CD4-positive, alpha-beta T cell (primary cell): ENCODE measurements around the gene CRP. TPM values are rescaled to one million over a fixed set of nuclear protein-coding genes. Genes with fewer than 3 reads are reported as not detected.

Source experiments
- ATAC-seq: fragments of 200-7000 bp; cut with Tn5 transposase; one replicate; pipeline ENCODE4 v1.10.0; 2022; ENCODE audit warnings: mild to moderate bottlenecking; ENCODE audit not compliant: poor library complexity
- CTCF ChIA-PET: fragments of 350-600 bp; sonication (Branson Sonifier 250); formaldehyde crosslinking; loops from one replicate; lab custom pipeline; 2021; ENCODE audit warnings: antibody characterized with exemption, inconsistent platforms; lab: Charles Lee
- POLR2A ChIA-PET: fragments of 350-600 bp; sonication (Branson Sonifier 250); formaldehyde crosslinking; loops from one replicate; lab custom pipeline; 2021; ENCODE audit warnings: antibody characterized with exemption, inconsistent platforms; lab: Charles Lee
- DNase-seq, 14 experiments: peaks; one replicate each; pipeline ENCODE4 v3.0.0-alpha.2; 2013 to 2020; ENCODE audit warnings: mixed read lengths in 2 of 14
- H3K27ac ChIP-seq, 2 donors: one replicate each; pipeline versions ENCODE4 v1.5.1 to v1.7.0; 2013; ENCODE audit warnings: low read length in 2 of 2, low read depth in 1 of 2, mild to moderate bottlenecking in 1 of 2
- H3K27me3 ChIP-seq, 2 experiments: 1 replicate in 1 of 2; 2 replicates in 1 of 2; pipeline versions ENCODE4 v1.6.1 to v1.7.0; 2013; ENCODE audit warnings: low read length in 2 of 2, control low read depth in 1 of 2, mild to moderate bottlenecking in 1 of 2, moderate library complexity in 1 of 2; ENCODE audit not compliant: insufficient read depth in 2 of 2, control insufficient read depth in 1 of 2
- H3K36me3 ChIP-seq: one replicate; pipeline ENCODE4 v1.6.1; 2013; ENCODE audit warnings: low read length, control low read depth; ENCODE audit not compliant: insufficient read depth
- H3K4me1 ChIP-seq: one replicate; pipeline ENCODE4 v1.6.1; 2013; ENCODE audit warnings: low read length, control low read depth; ENCODE audit not compliant: insufficient read depth
- H3K4me3 ChIP-seq: one replicate; pipeline ENCODE4 v1.5.1; 2013; ENCODE audit warnings: mild to moderate bottlenecking, low read length, moderate library complexity
- H3K9me3 ChIP-seq, 2 experiments: 1 replicate in 1 of 2; 2 replicates in 1 of 2; pipeline versions ENCODE4 v1.6.1 to v1.7.0; 2013; ENCODE audit warnings: low read length in 2 of 2, mild to moderate bottlenecking in 2 of 2, control low read depth in 1 of 2, moderate library complexity in 1 of 2; ENCODE audit not compliant: control insufficient read depth in 1 of 2, insufficient read depth in 1 of 2
- H3K27ac Mint-ChIP-seq: one replicate; pipeline ENCODE4 v1.8.0; 2020; ENCODE audit warnings: mixed read lengths
- H3K27me3 Mint-ChIP-seq: one replicate; pipeline ENCODE4 v1.8.0; 2021; ENCODE audit warnings: mixed read lengths
- H3K36me3 Mint-ChIP-seq: one replicate; pipeline ENCODE4 v1.8.0; 2021; ENCODE audit warnings: low read depth, mixed read lengths
- H3K4me1 Mint-ChIP-seq: one replicate; pipeline ENCODE4 v1.8.0; 2021; ENCODE audit warnings: low read depth, mixed read lengths
- H3K4me3 Mint-ChIP-seq: one replicate; pipeline ENCODE4 v1.8.0; 2020; ENCODE audit warnings: mild to moderate bottlenecking, mixed read lengths
- H3K9me3 Mint-ChIP-seq: one replicate; pipeline ENCODE4 v1.8.0; 2020; ENCODE audit warnings: mixed read lengths
- intact Hi-C, 2 experiments: fragments of 100-400 bp; cut with DNase I in 1 of 2; cut with micrococcal nuclease in 1 of 2; formaldehyde crosslinking; loops; one replicate each; pipeline versions ENCODE4 v1.15.1 to v1.9.0; 2023 to 2025; cut with DNase I, micrococcal nuclease
- polyA plus RNA-seq, 2 donors: library from polyadenylated mRNA; unstranded; fragments of 120-200 nt; gene quantifications; one replicate each; pipeline ENCODE4 v1.2.1, GENCODE V29; 2013
- total RNA-seq, 174 experiments: library from RNA in 2 of 174; stranded (reverse) in 2 of 174; gene quantifications; one replicate each; pipeline ENCODE4 v1.2.3 and lab custom pipeline; 2021 to 2026
- TF ChIP-seq, protein P1 (sequence below): fragments of 200-600 bp; IDR thresholded peaks from one replicate; pipeline ENCODE4 v1.8.0; 2022; ENCODE audit warnings: antibody characterized with exemption, mild to moderate bottlenecking

The CRP gene, protein sequence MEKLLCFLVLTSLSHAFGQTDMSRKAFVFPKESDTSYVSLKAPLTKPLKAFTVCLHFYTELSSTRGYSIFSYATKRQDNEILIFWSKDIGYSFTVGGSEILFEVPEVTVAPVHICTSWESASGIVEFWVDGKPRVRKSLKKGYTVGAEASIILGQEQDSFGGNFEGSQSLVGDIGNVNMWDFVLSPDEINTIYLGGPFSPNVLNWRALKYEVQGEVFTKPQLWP
- total RNA-seq (not detected), total RNA-seq (lab: John Stamatoyannopoulos, UW) (0 to 0.08 (median 0) reads per million in 172 experiments)
- not detected for polyA plus RNA-seq (2013, experiment 1 of 2)
- not detected for polyA plus RNA-seq (2013, experiment 2 of 2)

GRCh38 chr1:159714529-159714928 lies at the start of gene CRP:
CRP (minus strand) TSS chr1:159714589; CDS start chr1:159714485, 104 bp downstream.
- ChIA-PET POLR2A (no interaction called here), CTCF (no interaction called here)
- Mint-ChIP-seq H3K27ac (no peak within 1 kb of the TSS), H3K27me3 (peaks cover 36% of the 10 kb centered on the region), H3K4me1 (no peaks in the 10 kb centered on the region), H3K9me3 (peaks cover 9% of the 10 kb centered on the region), H3K36me3 (peaks cover 1% of the 10 kb centered on the region), H3K4me3 (no peak within 1 kb of the TSS)
- Histone ChIP-seq H3K4me3 (no peak within 1 kb of the TSS), H3K4me1 (no peaks in the 10 kb centered on the region), H3K27me3 (peaks cover 0 to 11% of the 10 kb centered on the region in 2 experiments), H3K27ac (no peak within 1 kb of the TSS), H3K36me3 (no peaks in the 10 kb centered on the region), H3K9me3 (peaks cover 0 to 9% of the 10 kb centered on the region in 2 experiments)
- DNase-seq (no peak), ATAC-seq (no peak)
- TF ChIP-seq, protein P1, sequence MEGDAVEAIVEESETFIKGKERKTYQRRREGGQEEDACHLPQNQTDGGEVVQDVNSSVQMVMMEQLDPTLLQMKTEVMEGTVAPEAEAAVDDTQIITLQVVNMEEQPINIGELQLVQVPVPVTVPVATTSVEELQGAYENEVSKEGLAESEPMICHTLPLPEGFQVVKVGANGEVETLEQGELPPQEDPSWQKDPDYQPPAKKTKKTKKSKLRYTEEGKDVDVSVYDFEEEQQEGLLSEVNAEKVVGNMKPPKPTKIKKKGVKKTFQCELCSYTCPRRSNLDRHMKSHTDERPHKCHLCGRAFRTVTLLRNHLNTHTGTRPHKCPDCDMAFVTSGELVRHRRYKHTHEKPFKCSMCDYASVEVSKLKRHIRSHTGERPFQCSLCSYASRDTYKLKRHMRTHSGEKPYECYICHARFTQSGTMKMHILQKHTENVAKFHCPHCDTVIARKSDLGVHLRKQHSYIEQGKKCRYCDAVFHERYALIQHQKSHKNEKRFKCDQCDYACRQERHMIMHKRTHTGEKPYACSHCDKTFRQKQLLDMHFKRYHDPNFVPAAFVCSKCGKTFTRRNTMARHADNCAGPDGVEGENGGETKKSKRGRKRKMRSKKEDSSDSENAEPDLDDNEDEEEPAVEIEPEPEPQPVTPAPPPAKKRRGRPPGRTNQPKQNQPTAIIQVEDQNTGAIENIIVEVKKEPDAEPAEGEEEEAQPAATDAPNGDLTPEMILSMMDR, result no peak
- intact Hi-C loops, result no loop called here

GRCh38 chr1:159763686-159764085 lies 49.3 kb upstream of the CRP start:
- Histone ChIP-seq H3K27me3 (peaks cover 5 to 9% of the 10 kb centered on the region in 2 experiments), H3K9me3 (no peaks in the 10 kb centered on the region), H3K36me3 (no peaks in the 10 kb centered on the region), H3K27ac (no peak overlapping the region), H3K4me3 (no peak overlapping the region), H3K4me1 (no peaks in the 10 kb centered on the region)
- POLR2A ChIA-PET, result no interaction called here
- no peaks in the 10 kb centered on the region for H3K9me3 Mint-ChIP-seq
- DNase-seq (no peak), ATAC-seq (no peak)
- peaks cover 13% of the 10 kb centered on the region for H3K27me3 Mint-ChIP-seq
- TF ChIP-seq, protein P1, result no peak
- H3K27ac Mint-ChIP-seq, result no peak overlapping the region
- no peak overlapping the region for H3K4me3 Mint-ChIP-seq
- no peaks in the 10 kb centered on the region for H3K36me3 Mint-ChIP-seq
- intact Hi-C loops, result no loop called here
- CTCF ChIA-PET, result no interaction called here
- no peaks in the 10 kb centered on the region for H3K4me1 Mint-ChIP-seq

- H3K27ac Mint-ChIP-seq, result no peak overlapping the region
- intact Hi-C loops, result no loop called here
- H3K4me1 Mint-ChIP-seq, result no peaks in the 10 kb centered on the region
- TF ChIP-seq, protein P1, result no peak
- Histone ChIP-seq H3K27ac (no peak overlapping the region), H3K9me3 (no peaks in the 10 kb centered on the region), H3K4me3 (no peak overlapping the region), H3K27me3 (no peaks in the 10 kb centered on the region), H3K4me1 (no peaks in the 10 kb centered on the region), H3K36me3 (no peaks in the 10 kb centered on the region)
- POLR2A ChIA-PET, result no interaction called here
- H3K4me3 Mint-ChIP-seq, result no peak overlapping the region
- peaks cover 9% of the 10 kb centered on the region for H3K27me3 Mint-ChIP-seq
- no peaks in the 10 kb centered on the region for H3K9me3 Mint-ChIP-seq
- CTCF ChIA-PET, result no interaction called here
- no peaks in the 10 kb centered on the region for H3K36me3 Mint-ChIP-seq
- DNase-seq (no peak), ATAC-seq (no peak)
Measured at GRCh38 chr1:159756397-159756796, 42.0 kb upstream of the CRP start.
